Measurements from ENCODE around the gene RRP1B. TPM values are rescaled to one million over a fixed set of nuclear protein-coding genes. Genes with fewer than 3 reads are reported as not detected.

RRP1B gene
- total and polyA plus RNA-seq, 2 experiments from 2014 or later, result 54.8 to 95.7 TPM

DNA sequence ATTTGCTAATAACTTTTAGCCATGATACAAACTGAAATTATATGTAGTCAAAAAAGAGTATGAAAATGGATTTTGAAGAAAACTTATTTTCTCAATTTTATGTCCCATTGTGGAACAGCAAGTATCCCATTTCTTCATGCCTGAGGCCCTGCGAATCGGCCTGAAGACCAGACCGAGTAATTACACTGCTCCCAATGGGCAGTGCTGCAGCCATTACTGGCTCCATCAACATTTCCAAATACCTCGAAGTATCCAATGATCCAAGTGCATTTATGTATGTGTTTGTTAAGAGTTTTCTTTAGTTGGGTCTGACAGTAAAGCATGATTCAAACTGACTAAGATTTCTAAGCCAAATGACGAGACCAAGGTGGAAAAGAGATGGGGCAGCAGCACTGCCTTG lies 44.5 kb upstream of the RRP1B start:
- H3K27me3 Mint-ChIP-seq (ENCODE audit: insufficient read depth, low read depth, poor library complexity), result no peaks in the 10 kb centered on the region
- Histone ChIP-seq H3F3A (replicated peaks; ENCODE audit: low read depth) (no peaks in the 10 kb centered on the region), H3K9me2 (ENCODE audit: insufficient read depth) (no peaks in the 10 kb centered on the region), H3K4me3 (no peak overlapping the region), H3K36me3 (ENCODE audit: insufficient read depth) (no peaks in the 10 kb centered on the region), H3K79me2 (replicated peaks; ENCODE audit: insufficient read depth) (no peaks in the 10 kb centered on the region), H4K20me1 (replicated peaks; ENCODE audit: insufficient read depth) (no peaks in the 10 kb centered on the region), H3K27ac (ENCODE audit: low read depth) (no peak overlapping the region), H3K27me3 (ENCODE audit: insufficient read depth) (no peaks in the 10 kb centered on the region), H3K4me2 (no peak overlapping the region), H3K4me1 (ENCODE audit: insufficient read depth) (no peaks in the 10 kb centered on the region), H2AFZ (no peak overlapping the region)
- no peak overlapping the region for H3K27ac Mint-ChIP-seq
- TF ChIP-seq ZNF331 (CRISPR knock-in tag; IDR thresholded peaks at IDR 0.05; ENCODE audit: low read depth), result no peak
- TF ChIP-seq, protein P1, sequence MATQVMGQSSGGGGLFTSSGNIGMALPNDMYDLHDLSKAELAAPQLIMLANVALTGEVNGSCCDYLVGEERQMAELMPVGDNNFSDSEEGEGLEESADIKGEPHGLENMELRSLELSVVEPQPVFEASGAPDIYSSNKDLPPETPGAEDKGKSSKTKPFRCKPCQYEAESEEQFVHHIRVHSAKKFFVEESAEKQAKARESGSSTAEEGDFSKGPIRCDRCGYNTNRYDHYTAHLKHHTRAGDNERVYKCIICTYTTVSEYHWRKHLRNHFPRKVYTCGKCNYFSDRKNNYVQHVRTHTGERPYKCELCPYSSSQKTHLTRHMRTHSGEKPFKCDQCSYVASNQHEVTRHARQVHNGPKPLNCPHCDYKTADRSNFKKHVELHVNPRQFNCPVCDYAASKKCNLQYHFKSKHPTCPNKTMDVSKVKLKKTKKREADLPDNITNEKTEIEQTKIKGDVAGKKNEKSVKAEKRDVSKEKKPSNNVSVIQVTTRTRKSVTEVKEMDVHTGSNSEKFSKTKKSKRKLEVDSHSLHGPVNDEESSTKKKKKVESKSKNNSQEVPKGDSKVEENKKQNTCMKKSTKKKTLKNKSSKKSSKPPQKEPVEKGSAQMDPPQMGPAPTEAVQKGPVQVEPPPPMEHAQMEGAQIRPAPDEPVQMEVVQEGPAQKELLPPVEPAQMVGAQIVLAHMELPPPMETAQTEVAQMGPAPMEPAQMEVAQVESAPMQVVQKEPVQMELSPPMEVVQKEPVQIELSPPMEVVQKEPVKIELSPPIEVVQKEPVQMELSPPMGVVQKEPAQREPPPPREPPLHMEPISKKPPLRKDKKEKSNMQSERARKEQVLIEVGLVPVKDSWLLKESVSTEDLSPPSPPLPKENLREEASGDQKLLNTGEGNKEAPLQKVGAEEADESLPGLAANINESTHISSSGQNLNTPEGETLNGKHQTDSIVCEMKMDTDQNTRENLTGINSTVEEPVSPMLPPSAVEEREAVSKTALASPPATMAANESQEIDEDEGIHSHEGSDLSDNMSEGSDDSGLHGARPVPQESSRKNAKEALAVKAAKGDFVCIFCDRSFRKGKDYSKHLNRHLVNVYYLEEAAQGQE (IDR thresholded peaks at IDR 0.05; ENCODE audit: unreplicated experiment), result no peak
- no peak for TF ChIP-seq POLR2AphosphoS5 (IDR thresholded peaks at IDR 0.05; ENCODE audit: low read depth)
- no peak for TF ChIP-seq STAT1 (IDR thresholded peaks at IDR 0.05; ENCODE audit: unreplicated experiment)
- no peak for TF ChIP-seq EZH2 (IDR thresholded peaks at IDR 0.05; ENCODE audit: low read depth, unreplicated experiment)
- no peak for TF ChIP-seq NANOG (IDR thresholded peaks at IDR 0.05; ENCODE audit: borderline replicate concordance)
- TF ChIP-seq, protein P2, sequence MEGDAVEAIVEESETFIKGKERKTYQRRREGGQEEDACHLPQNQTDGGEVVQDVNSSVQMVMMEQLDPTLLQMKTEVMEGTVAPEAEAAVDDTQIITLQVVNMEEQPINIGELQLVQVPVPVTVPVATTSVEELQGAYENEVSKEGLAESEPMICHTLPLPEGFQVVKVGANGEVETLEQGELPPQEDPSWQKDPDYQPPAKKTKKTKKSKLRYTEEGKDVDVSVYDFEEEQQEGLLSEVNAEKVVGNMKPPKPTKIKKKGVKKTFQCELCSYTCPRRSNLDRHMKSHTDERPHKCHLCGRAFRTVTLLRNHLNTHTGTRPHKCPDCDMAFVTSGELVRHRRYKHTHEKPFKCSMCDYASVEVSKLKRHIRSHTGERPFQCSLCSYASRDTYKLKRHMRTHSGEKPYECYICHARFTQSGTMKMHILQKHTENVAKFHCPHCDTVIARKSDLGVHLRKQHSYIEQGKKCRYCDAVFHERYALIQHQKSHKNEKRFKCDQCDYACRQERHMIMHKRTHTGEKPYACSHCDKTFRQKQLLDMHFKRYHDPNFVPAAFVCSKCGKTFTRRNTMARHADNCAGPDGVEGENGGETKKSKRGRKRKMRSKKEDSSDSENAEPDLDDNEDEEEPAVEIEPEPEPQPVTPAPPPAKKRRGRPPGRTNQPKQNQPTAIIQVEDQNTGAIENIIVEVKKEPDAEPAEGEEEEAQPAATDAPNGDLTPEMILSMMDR (conservative IDR thresholded peaks at IDR 0.05; ENCODE audit: low read depth in 2 of 2), result no peak
- TF ChIP-seq ZNF114 (CRISPR knock-in tag; IDR thresholded peaks at IDR 0.05), result no peak
- TF ChIP-seq, protein P3, sequence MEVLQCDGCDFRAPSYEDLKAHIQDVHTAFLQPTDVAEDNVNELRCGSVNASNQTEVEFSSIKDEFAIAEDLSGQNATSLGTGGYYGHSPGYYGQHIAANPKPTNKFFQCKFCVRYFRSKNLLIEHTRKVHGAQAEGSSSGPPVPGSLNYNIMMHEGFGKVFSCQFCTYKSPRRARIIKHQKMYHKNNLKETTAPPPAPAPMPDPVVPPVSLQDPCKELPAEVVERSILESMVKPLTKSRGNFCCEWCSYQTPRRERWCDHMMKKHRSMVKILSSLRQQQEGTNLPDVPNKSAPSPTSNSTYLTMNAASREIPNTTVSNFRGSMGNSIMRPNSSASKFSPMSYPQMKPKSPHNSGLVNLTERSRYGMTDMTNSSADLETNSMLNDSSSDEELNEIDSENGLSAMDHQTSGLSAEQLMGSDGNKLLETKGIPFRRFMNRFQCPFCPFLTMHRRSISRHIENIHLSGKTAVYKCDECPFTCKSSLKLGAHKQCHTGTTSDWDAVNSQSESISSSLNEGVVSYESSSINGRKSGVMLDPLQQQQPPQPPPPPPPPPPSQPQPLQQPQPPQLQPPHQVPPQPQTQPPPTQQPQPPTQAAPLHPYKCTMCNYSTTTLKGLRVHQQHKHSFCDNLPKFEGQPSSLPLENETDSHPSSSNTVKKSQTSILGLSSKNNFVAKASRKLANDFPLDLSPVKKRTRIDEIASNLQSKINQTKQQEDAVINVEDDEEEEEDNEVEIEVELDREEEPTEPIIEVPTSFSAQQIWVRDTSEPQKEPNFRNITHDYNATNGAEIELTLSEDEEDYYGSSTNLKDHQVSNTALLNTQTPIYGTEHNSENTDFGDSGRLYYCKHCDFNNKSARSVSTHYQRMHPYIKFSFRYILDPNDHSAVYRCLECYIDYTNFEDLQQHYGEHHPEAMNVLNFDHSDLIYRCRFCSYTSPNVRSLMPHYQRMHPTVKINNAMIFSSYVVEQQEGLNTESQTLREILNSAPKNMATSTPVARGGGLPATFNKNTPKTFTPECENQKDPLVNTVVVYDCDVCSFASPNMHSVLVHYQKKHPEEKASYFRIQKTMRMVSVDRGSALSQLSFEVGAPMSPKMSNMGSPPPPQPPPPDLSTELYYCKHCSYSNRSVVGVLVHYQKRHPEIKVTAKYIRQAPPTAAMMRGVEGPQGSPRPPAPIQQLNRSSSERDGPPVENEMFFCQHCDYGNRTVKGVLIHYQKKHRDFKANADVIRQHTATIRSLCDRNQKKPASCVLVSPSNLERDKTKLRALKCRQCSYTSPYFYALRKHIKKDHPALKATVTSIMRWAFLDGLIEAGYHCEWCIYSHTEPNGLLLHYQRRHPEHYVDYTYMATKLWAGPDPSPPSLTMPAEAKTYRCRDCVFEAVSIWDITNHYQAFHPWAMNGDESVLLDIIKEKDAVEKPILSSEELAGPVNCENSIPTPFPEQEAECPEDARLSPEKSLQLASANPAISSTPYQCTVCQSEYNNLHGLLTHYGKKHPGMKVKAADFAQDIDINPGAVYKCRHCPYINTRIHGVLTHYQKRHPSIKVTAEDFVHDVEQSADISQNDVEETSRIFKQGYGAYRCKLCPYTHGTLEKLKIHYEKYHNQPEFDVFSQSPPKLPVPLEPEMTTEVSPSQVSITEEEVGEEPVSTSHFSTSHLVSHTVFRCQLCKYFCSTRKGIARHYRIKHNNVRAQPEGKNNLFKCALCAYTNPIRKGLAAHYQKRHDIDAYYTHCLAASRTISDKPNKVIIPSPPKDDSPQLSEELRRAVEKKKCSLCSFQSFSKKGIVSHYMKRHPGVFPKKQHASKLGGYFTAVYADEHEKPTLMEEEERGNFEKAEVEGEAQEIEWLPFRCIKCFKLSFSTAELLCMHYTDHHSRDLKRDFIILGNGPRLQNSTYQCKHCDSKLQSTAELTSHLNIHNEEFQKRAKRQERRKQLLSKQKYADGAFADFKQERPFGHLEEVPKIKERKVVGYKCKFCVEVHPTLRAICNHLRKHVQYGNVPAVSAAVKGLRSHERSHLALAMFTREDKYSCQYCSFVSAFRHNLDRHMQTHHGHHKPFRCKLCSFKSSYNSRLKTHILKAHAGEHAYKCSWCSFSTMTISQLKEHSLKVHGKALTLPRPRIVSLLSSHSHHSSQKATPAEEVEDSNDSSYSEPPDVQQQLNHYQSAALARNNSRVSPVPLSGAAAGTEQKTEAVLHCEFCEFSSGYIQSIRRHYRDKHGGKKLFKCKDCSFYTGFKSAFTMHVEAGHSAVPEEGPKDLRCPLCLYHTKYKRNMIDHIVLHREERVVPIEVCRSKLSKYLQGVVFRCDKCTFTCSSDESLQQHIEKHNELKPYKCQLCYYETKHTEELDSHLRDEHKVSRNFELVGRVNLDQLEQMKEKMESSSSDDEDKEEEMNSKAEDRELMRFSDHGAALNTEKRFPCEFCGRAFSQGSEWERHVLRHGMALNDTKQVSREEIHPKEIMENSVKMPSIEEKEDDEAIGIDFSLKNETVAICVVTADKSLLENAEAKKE (CRISPR knock-in tag; IDR thresholded peaks at IDR 0.05), result no peak
- no peak for TF ChIP-seq EZH2phosphoT487 (IDR thresholded peaks at IDR 0.05; ENCODE audit: unreplicated experiment)
- TF ChIP-seq CREB1 (CRISPR knock-in tag; IDR thresholded peaks at IDR 0.05; ENCODE audit: low read depth), result no peak
- TF ChIP-seq, protein P4, sequence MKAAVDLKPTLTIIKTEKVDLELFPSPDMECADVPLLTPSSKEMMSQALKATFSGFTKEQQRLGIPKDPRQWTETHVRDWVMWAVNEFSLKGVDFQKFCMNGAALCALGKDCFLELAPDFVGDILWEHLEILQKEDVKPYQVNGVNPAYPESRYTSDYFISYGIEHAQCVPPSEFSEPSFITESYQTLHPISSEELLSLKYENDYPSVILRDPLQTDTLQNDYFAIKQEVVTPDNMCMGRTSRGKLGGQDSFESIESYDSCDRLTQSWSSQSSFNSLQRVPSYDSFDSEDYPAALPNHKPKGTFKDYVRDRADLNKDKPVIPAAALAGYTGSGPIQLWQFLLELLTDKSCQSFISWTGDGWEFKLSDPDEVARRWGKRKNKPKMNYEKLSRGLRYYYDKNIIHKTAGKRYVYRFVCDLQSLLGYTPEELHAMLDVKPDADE (IDR thresholded peaks at IDR 0.05), result no peak
- no peak for TF ChIP-seq JUNB (IDR thresholded peaks at IDR 0.05; ENCODE audit: unreplicated experiment)
- H3K4me3 Mint-ChIP-seq, result no peak overlapping the region
- no peak for ATAC-seq
- H3K36me3 Mint-ChIP-seq (ENCODE audit: low read depth), result peaks cover under 1% of the 10 kb centered on the region; the same call in 2 of the 3 replicates
- DNase-seq (ENCODE audit: low spot score), result no peak
- H3K4me1 Mint-ChIP-seq, result peaks cover 3% of the 10 kb centered on the region; the same call in 2 of the 3 replicates
- peaks cover 2% of the 10 kb centered on the region for H3K9me3 Mint-ChIP-seq

Data from GM23338 (cell line).